Psoas muscle (tissue), 8 donors: ENCODE data around the gene MAN1A2. TPM values are rescaled to one million over a fixed set of nuclear protein-coding genes. Genes with fewer than 3 reads are reported as not detected.

Experiments
- ATAC-seq, 4 donors: fragments of 200-7000 bp; cut with Tn5 transposase; one replicate each; pipeline ENCODE4 v1.9.1; 2020; ENCODE audit warnings: moderate library complexity in 3 of 4, mild to moderate bottlenecking in 2 of 4
- DNase-seq, 2 donors: peaks; one replicate each; pipeline ENCODE4 v3.0.0-alpha.2; 2020
- H3K27ac ChIP-seq: fragments of 200-600 bp; one replicate; pipeline ENCODE4 v1.8.0; 2022
- H3K27me3 ChIP-seq, 3 donors: fragments of 200-600 bp in 1 of 3; one replicate each; pipeline versions ENCODE4 v1.6.1 to v1.8.0; 2013 to 2022; ENCODE audit warnings: low read length in 2 of 3, mild to moderate bottlenecking in 2 of 3, moderate library complexity in 1 of 3; ENCODE audit not compliant: insufficient read depth in 3 of 3
- H3K36me3 ChIP-seq, 2 donors: fragments of 200-600 bp in 1 of 2; one replicate each; pipeline versions ENCODE4 v1.6.1 to v1.8.0; 2013 to 2022; ENCODE audit warnings: low read depth in 1 of 2, mild to moderate bottlenecking in 1 of 2, moderate library complexity in 1 of 2; ENCODE audit not compliant: insufficient read depth in 1 of 2
- H3K4me1 ChIP-seq: fragments of 200-600 bp; one replicate; pipeline ENCODE4 v1.8.0; 2022
- H3K4me3 ChIP-seq: fragments of 200-600 bp; one replicate; pipeline ENCODE4 v1.8.0; 2022; ENCODE audit warnings: mild to moderate bottlenecking
- H3K9me3 ChIP-seq: fragments of 200-600 bp; one replicate; pipeline ENCODE4 v1.8.0; 2022
- WGBS, 3 donors: extraction: QIAGEN DNeasy Blood & Tissue Kit; methylation state at CpG; one replicate each; pipeline versions ENCODE4 v1.1.6 to v1.1.7; 2013; 5-methylcytosine and 5-hydroxymethylcytosine counted together
- intact Hi-C, 2 donors: fragments of 100-400 bp; cut with DNase I; formaldehyde crosslinking; loops; one replicate each; pipeline versions ENCODE4 v1.11.0 to v1.14.2; 2022
- polyA plus RNA-seq, 3 donors: library from polyadenylated mRNA; stranded (reverse); fragments of 200-250 nt; gene quantifications; one replicate each; pipeline ENCODE4 v1.2.3, GENCODE V29; 2013
- total RNA-seq, 4 donors: library from RNA; stranded (reverse); fragmentation: NEBNext Ultra II Directional in 2 of 4; extraction: Animal tissue kit (Norgen Biotek cat#: 25700) in 2 of 4; gene quantifications; one replicate each; pipeline versions ENCODE4 v1.2.1 to v1.2.4, GENCODE V29; 2021 to 2023
- TF ChIP-seq, protein P1 (sequence below): fragments of 200-600 bp; IDR thresholded peaks from one replicate; pipeline ENCODE4 v1.8.0; 2022; ENCODE audit warnings: antibody characterized with exemption
- donor health status: healthy with polysubstance abuse.
- donor health status: DM: no; HTN: no; CAD: no; lungs with moderate emphysema.
- donor health status: Bipolar disorder and iron deficiency.
- donor health status: healthy.
- donor health status: DM: yes; HTN: yes; CAD: no.
- donor health status: DM: no; HTN: no; CAD: no.
- donor health status: DM: no; HTN: no; CAD: no.
- donor health status: DM: yes; HTN: yes; CAD: no.

MAN1A2 gene
- total and polyA plus RNA-seq, 7 donors, result 4.0 to 35.0 (median 19.8) TPM

GRCh38 chr1:117561071-117561470 lies 193.8 kb downstream of the MAN1A2 start:
- no peaks in the 10 kb centered on the region for H3K4me1 ChIP-seq
- no peak overlapping the region for H3K4me3 ChIP-seq
- intact Hi-C loops, result no loop called here
- H3K27me3 ChIP-seq, result no peaks in the 10 kb centered on the region
- DNase-seq (no peak), ATAC-seq (no peak)
- TF ChIP-seq, protein P1, sequence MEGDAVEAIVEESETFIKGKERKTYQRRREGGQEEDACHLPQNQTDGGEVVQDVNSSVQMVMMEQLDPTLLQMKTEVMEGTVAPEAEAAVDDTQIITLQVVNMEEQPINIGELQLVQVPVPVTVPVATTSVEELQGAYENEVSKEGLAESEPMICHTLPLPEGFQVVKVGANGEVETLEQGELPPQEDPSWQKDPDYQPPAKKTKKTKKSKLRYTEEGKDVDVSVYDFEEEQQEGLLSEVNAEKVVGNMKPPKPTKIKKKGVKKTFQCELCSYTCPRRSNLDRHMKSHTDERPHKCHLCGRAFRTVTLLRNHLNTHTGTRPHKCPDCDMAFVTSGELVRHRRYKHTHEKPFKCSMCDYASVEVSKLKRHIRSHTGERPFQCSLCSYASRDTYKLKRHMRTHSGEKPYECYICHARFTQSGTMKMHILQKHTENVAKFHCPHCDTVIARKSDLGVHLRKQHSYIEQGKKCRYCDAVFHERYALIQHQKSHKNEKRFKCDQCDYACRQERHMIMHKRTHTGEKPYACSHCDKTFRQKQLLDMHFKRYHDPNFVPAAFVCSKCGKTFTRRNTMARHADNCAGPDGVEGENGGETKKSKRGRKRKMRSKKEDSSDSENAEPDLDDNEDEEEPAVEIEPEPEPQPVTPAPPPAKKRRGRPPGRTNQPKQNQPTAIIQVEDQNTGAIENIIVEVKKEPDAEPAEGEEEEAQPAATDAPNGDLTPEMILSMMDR, result no peak
- WGBS, 3 donors, result 97 to 100% (median 97%) methylated on average over 2 of the region's 2 CpGs
- no peaks in the 10 kb centered on the region for H3K36me3 ChIP-seq
- H3K27ac ChIP-seq, result no peak overlapping the region
- H3K9me3 ChIP-seq, result no peaks in the 10 kb centered on the region

GRCh38 chr1:117561551-117561950 lies 194.3 kb downstream of the MAN1A2 start:
- intact Hi-C loops, result no loop called here
- no peak overlapping the region for H3K4me3 ChIP-seq
- H3K4me1 ChIP-seq, result no peaks in the 10 kb centered on the region
- WGBS, 3 donors, result 87 to 93% (median 90%) methylated on average over 2 of the region's 2 CpGs
- H3K9me3 ChIP-seq, result no peaks in the 10 kb centered on the region
- H3K36me3 ChIP-seq, result no peaks in the 10 kb centered on the region
- ATAC-seq (no peak), DNase-seq (no peak)
- H3K27me3 ChIP-seq, result no peaks in the 10 kb centered on the region
- TF ChIP-seq, protein P1, result no peak
- no peak overlapping the region for H3K27ac ChIP-seq

GRCh38 chr1:117562581-117563491 lies 195.6 kb downstream of the MAN1A2 start:
- ATAC-seq (peak in 3 of 4 donors; percentile 50 to 67 (median 55)), DNase-seq (no peak)
- intact Hi-C loops, result no loop called here
- H3K9me3 ChIP-seq, result no peaks in the 10 kb centered on the region
- H3K27ac ChIP-seq, result no peak overlapping the region
- TF ChIP-seq, protein P1, result no peak
- 57 to 67% (median 58%) methylated on average over 9 of the region's 9 CpGs for WGBS, 3 donors
- H3K36me3 ChIP-seq, result no peaks in the 10 kb centered on the region
- no peak overlapping the region for H3K4me3 ChIP-seq
- no peaks in the 10 kb centered on the region for H3K4me1 ChIP-seq
- H3K27me3 ChIP-seq, result no peaks in the 10 kb centered on the region

DNA sequence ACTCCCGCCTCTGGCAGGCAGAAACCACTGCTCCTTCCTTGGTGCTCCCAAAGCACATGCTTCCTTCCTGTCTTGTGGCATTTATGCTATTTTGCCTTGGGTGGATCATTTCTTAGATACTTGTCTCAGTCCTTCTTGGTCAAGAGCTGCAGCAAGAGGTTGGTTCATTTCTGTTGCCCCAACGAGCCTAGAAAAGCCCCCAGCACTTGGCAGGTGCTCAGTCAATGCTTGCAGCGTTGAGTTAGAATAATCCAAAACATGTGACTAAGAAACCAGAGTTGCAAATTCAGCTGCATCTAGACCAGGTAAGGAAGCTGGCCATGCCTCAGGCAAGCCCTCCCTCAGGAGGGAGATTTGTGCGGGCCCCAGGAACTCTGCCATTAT lies 196.2 kb downstream of the MAN1A2 start:
- DNase-seq (no peak), ATAC-seq (no peak)
- no peaks in the 10 kb centered on the region for H3K36me3 ChIP-seq
- TF ChIP-seq, protein P1, result no peak
- no peak overlapping the region for H3K4me3 ChIP-seq
- H3K4me1 ChIP-seq, result no peaks in the 10 kb centered on the region
- H3K27ac ChIP-seq, result no peak overlapping the region
- intact Hi-C loops, result no loop called here
- WGBS, 3 donors, result 88 to 89% (median 89%) methylated on average over 4 of the region's 4 CpGs
- H3K9me3 ChIP-seq, result no peaks in the 10 kb centered on the region
- no peaks in the 10 kb centered on the region for H3K27me3 ChIP-seq
